Stimulated activated CD4-positive, alpha-beta T cell treated with anti-CD3 and anti-CD28 coated beads, Interleukin-15, amount 100 ng/mL, for 48 hours (primary cell): Measurements from ENCODE around the gene GNG8.

Experiments
- DNase-seq, 2 donors: peaks; one replicate each; pipeline ENCODE4 v3.0.0-alpha.2; 2020; ENCODE audit warnings: low read depth in 2 of 2

The GNG8 gene

GRCh38 chr19:46602392-46603194, 33.4 kb downstream of the GNG8 start:
- peak in 1 of 2 donors; percentile 55 for DNase-seq

GRCh38 chr19:46601318-46602224, 34.4 kb downstream of the GNG8 start, which contains the start of gene CALM3:
Gene CALM3, plus strand, starts transcription at chr19:46601330. Its CDS starts 105 bp downstream, at chr19:46601435.
- DNase-seq, result no peak

- DNase-seq, result peak; percentile 95 to 97
Measured at GRCh38 chr19:46600384-46601317, 35.4 kb downstream of the GNG8 start.

GRCh38 chr19:46599716-46600373, 36.2 kb downstream of the GNG8 start:
- no peak for DNase-seq

- no peak for DNase-seq
Measured at GRCh38 chr19:46598372-46598917, 37.6 kb downstream of the GNG8 start.

- no peak for DNase-seq
Measured at GRCh38 chr19:46596008-46596407, 40.0 kb downstream of the GNG8 start.

- DNase-seq, result no peak
Measured at GRCh38 chr19:46591870-46592269, 44.1 kb downstream of the GNG8 start.

GRCh38 chr19:46591254-46591653, 44.7 kb downstream of the GNG8 start:
- DNase-seq, result no peak

GRCh38 chr19:46587861-46588260, 48.1 kb downstream of the GNG8 start:
- DNase-seq, result no peak

- DNase-seq, result no peak
Measured at GRCh38 chr19:46586294-46586693, 49.7 kb downstream of the GNG8 start.

- DNase-seq, result no peak
Measured at GRCh38 chr19:46585539-46585938, 50.5 kb downstream of the GNG8 start.
